GM23248 (cell line): ENCODE measurements around the gene CCL23. TPM values are rescaled to one million over a fixed set of nuclear protein-coding genes. Genes with fewer than 3 reads are reported as not detected.

Source experiments
- DNase-seq: peaks from one replicate; pipeline ENCODE4 v3.0.0-alpha.2; 2015
- H2AFZ ChIP-seq: fragments of 200-600 bp; sonication (generic); 2 replicates; pipeline ENCODE4 v1.6.1; 2016; ENCODE audit warnings: antibody characterized with exemption
- H3F3A ChIP-seq: fragments of 200-600 bp; sonication (generic); 2 replicates; pipeline ENCODE4 v1.6.1; 2016; ENCODE audit warnings: mild to moderate bottlenecking, antibody characterized with exemption, mixed run types; ENCODE audit not compliant: insufficient read depth
- H3K27ac ChIP-seq: fragments of 200-600 bp; sonication (generic); 2 replicates; pipeline ENCODE4 v1.5.1; 2016; ENCODE audit warnings: mild to moderate bottlenecking
- H3K27me3 ChIP-seq: fragments of 200-600 bp; sonication (generic); replicated peaks from 2 replicates; pipeline ENCODE4 v1.6.1; 2016; ENCODE audit warnings: mild to moderate bottlenecking; ENCODE audit not compliant: insufficient read depth
- H3K36me3 ChIP-seq: fragments of 200-600 bp; sonication (generic); 2 replicates; pipeline ENCODE4 v1.6.1; 2016; ENCODE audit warnings: low read depth, mild to moderate bottlenecking
- H3K4me1 ChIP-seq: fragments of 200-600 bp; sonication (generic); 2 replicates; pipeline ENCODE4 v1.6.1; 2016; ENCODE audit warnings: mild to moderate bottlenecking; ENCODE audit not compliant: insufficient read depth
- H3K4me2 ChIP-seq: fragments of 200-600 bp; sonication (generic); one replicate; pipeline ENCODE4 v1.6.1; 2016; ENCODE audit warnings: mild to moderate bottlenecking; ENCODE audit not compliant: unreplicated experiment
- H3K4me3 ChIP-seq: fragments of 200-600 bp; sonication (generic); 2 replicates; pipeline ENCODE4 v1.5.1; 2016; ENCODE audit warnings: mild to moderate bottlenecking
- H3K79me2 ChIP-seq: fragments of 200-600 bp; sonication (generic); 2 replicates; pipeline ENCODE4 v1.6.1; 2016; ENCODE audit warnings: mild to moderate bottlenecking; ENCODE audit not compliant: insufficient read depth
- H3K9ac ChIP-seq: fragments of 200-600 bp; sonication (generic); 2 replicates; pipeline ENCODE4 v1.6.1; 2016; ENCODE audit warnings: mild to moderate bottlenecking
- H3K9me2 ChIP-seq: fragments of 200-600 bp; sonication (generic); 2 replicates; pipeline ENCODE4 v1.6.1; 2016; ENCODE audit warnings: mixed run types, mild to moderate bottlenecking, moderate library complexity; ENCODE audit not compliant: insufficient read depth
- H3K9me3 ChIP-seq: fragments of 200-600 bp; sonication (generic); one replicate; pipeline ENCODE4 v1.6.1; 2017; ENCODE audit warnings: low read depth
- H4K20me1 ChIP-seq: fragments of 200-600 bp; sonication (generic); 2 replicates; pipeline ENCODE4 v1.6.0; 2016; ENCODE audit not compliant: insufficient read depth
- EZH2 ChIP-seq: fragments of 200-600 bp; sonication (generic); IDR thresholded peaks from 2 replicates; pipeline ENCODE4 v1.6.1; 2018; ENCODE audit warnings: antibody characterized with exemption, mild to moderate bottlenecking; ENCODE audit not compliant: insufficient read depth, poor library complexity, severe bottlenecking
- EZH2phosphoT487 ChIP-seq: fragments of 200-600 bp; sonication (generic); IDR thresholded peaks from 2 replicates; pipeline ENCODE4 v1.6.1; 2018; ENCODE audit warnings: antibody characterized with exemption, moderate library complexity, mild to moderate bottlenecking, low read depth; ENCODE audit not compliant: insufficient read depth
- WGBS, 2 experiments: methylation state at CpG; one replicate each; pipeline ENCODE4 v1.1.6; 2015 to 2017; ENCODE audit warnings: low lambda C conversion rate in 2 of 2, low coverage in 1 of 2; ENCODE audit errors: missing lambda C conversion rate in 2 of 2; 5-methylcytosine and 5-hydroxymethylcytosine counted together
- in situ Hi-C: fragments of 300-500 bp; cut with MboI; formaldehyde crosslinking; loops from 2 replicates; pipeline ENCODE4 v1.15.0; 2020
- polyA plus RNA-seq: library from polyadenylated mRNA; unstranded; fragments of >200 nt; fragmentation: Nextera tagmentation; extraction: Ambion mirVana; gene quantifications from 2 replicates; pipeline ENCODE4 v1.2.1, GENCODE V29; 2016
- total RNA-seq: library from RNA; depleted of rRNA; stranded (reverse); fragments of >200 nt; shearing (Covaris generic); gene quantifications from 2 replicates; pipeline ENCODE4 v1.2.3, GENCODE V29; 2014

Gene CCL23
- total and polyA plus RNA-seq, 2 experiments from 2014 or later = not detected

- H3K4me2 ChIP-seq = no peak overlapping the region
- H3K9me3 ChIP-seq = no peaks in the 10 kb centered on the region
- in situ Hi-C loops = loop anchor here (25.0 kb wide), 1 partner anchor 490 kb away; no protein-coding TSS in a partner anchor
- H3K4me1 ChIP-seq = no peaks in the 10 kb centered on the region
- H3K36me3 ChIP-seq = no peaks in the 10 kb centered on the region
- H3K27ac ChIP-seq = no peak overlapping the region
- peaks cover 21% of the 10 kb centered on the region; the same call in 1 of the 2 replicates for H3K27me3 ChIP-seq
- H3K9ac ChIP-seq = no peak overlapping the region
- no peaks in the 10 kb centered on the region for H3F3A ChIP-seq
- no peak overlapping the region for H2AFZ ChIP-seq
- no peaks in the 10 kb centered on the region for H3K9me2 ChIP-seq
- no peak overlapping the region for H3K4me3 ChIP-seq
- WGBS, 2 experiments = 39 to 45% methylated on average over 6 of the region's 6 CpGs
- no peak for DNase-seq
- no peaks in the 10 kb centered on the region for H3K79me2 ChIP-seq
- no peaks in the 10 kb centered on the region for H4K20me1 ChIP-seq
- TF ChIP-seq EZH2 (no peak), EZH2phosphoT487 (no peak)
These were observed 45.2 kb downstream of the CCL23 start for GRCh38 chr17:35972535-35972934.

GRCh38 chr17:35972066-35972465, 45.7 kb downstream of the CCL23 start:
- DNase-seq = no peak
- Histone ChIP-seq H3K27ac (no peak overlapping the region), H3K9me3 (no peaks in the 10 kb centered on the region), H3K4me2 (no peak overlapping the region), H3K4me3 (no peak overlapping the region), H3K9ac (no peak overlapping the region), H3K79me2 (no peaks in the 10 kb centered on the region), H3K27me3 (peaks cover 21% of the 10 kb centered on the region; the same call in 1 of the 2 replicates), H3K36me3 (no peaks in the 10 kb centered on the region), H3K9me2 (no peaks in the 10 kb centered on the region), H3F3A (no peaks in the 10 kb centered on the region), H2AFZ (no peak overlapping the region), H3K4me1 (no peaks in the 10 kb centered on the region), H4K20me1 (no peaks in the 10 kb centered on the region)
- in situ Hi-C loops = loop anchor here (25.0 kb wide), 1 partner anchor 490 kb away; no protein-coding TSS in a partner anchor
- no peak for TF ChIP-seq EZH2phosphoT487
- WGBS, 2 experiments = 42 to 58% methylated on average over 1 of the region's 1 CpG

GRCh38 chr17:35969558-35970380, 48.0 kb downstream of the CCL23 start:
- in situ Hi-C loops = loop anchor here (25.0 kb wide), 1 partner anchor 493 kb away; no protein-coding TSS in a partner anchor
- WGBS, 2 experiments = 10 to 19% methylated on average over 8 of the region's 8 CpGs
- TF ChIP-seq EZH2phosphoT487 (no peak), EZH2 (no peak)

GRCh38 chr17:35968520-35969054, 49.2 kb downstream of the CCL23 start:
- Histone ChIP-seq H3K4me1 (no peaks in the 10 kb centered on the region), H3K4me3 (no peak overlapping the region), H3K36me3 (no peaks in the 10 kb centered on the region), H3K27ac (no peak overlapping the region), H3K27me3 (peaks cover 21% of the 10 kb centered on the region; the same call in 1 of the 2 replicates), H4K20me1 (no peaks in the 10 kb centered on the region), H3K9me2 (no peaks in the 10 kb centered on the region), H3K9ac (no peak overlapping the region), H2AFZ (no peak overlapping the region), H3K9me3 (no peaks in the 10 kb centered on the region), H3F3A (no peaks in the 10 kb centered on the region), H3K79me2 (no peaks in the 10 kb centered on the region), H3K4me2 (no peak overlapping the region)
- DNase-seq = no peak
- TF ChIP-seq EZH2phosphoT487 = no peak
- TF ChIP-seq EZH2 = no peak
- 42% methylated on average over 10 of the region's 10 CpGs for WGBS, 2 experiments
- in situ Hi-C loops = loop anchor here (25.0 kb wide), 1 partner anchor 494 kb away; no protein-coding TSS in a partner anchor

More at GRCh38 chr17:35969558-35970380, 48.0 kb downstream of the CCL23 start:
- H2AFZ ChIP-seq = no peak overlapping the region
- no peaks in the 10 kb centered on the region for H3K9me2 ChIP-seq
- H3K4me1 ChIP-seq = no peaks in the 10 kb centered on the region
- H3F3A ChIP-seq = no peaks in the 10 kb centered on the region
- H3K27ac ChIP-seq = no peak overlapping the region
- no peaks in the 10 kb centered on the region for H3K9me3 ChIP-seq
- peaks cover 21% of the 10 kb centered on the region; the same call in 1 of the 2 replicates for H3K27me3 ChIP-seq
- no peaks in the 10 kb centered on the region for H4K20me1 ChIP-seq
- no peaks in the 10 kb centered on the region for H3K79me2 ChIP-seq
- no peak overlapping the region for H3K4me2 ChIP-seq
- H3K9ac ChIP-seq = no peak overlapping the region
- no peak overlapping the region for H3K4me3 ChIP-seq
- H3K36me3 ChIP-seq = no peaks in the 10 kb centered on the region
- peak; percentile 71 for DNase-seq
